Measurements from ENCODE around the gene PPP1R2. TPM values are rescaled to one million over a fixed set of nuclear protein-coding genes. Genes with fewer than 3 reads are reported as not detected.
A peak's percentile ranks its signal among the peaks of the same experiment; 100 is the strongest.

PPP1R2 gene
- total and polyA plus RNA-seq, 2 experiments from 2014 or later, result 63.0 to 474 TPM

DNA sequence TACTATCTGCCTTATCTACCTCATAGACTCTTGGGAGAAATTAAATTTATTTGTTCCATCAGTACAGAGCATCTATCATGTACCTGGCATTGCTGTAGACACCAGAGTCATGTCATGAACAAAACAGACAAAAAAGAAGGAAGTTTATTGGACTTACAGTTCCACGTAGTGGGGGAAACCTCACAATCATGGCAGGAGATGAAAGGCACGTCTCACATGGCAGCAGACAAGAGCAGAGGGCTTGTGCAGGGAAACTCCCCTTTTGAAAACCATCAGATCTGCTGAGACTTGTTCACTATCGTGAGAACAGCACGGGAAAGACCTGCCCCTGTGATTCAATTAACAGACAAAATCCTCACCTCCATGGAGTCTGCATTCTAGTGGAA, 74.7 kb downstream of the PPP1R2 start:
- Histone ChIP-seq H3K27me3 (no peaks in the 10 kb centered on the region), H3K4me1 (ENCODE audit: low read depth) (no peaks in the 10 kb centered on the region), H3K9me3 (ENCODE audit: low read depth) (no peaks in the 10 kb centered on the region), H3K36me3 (no peaks in the 10 kb centered on the region), H3K4me3 (no peak overlapping the region), H3K27ac (no peak overlapping the region)
- no peak for DNase-seq (ENCODE audit: low read depth in 1 of 2, low spot score in 1 of 2)
- TF ChIP-seq, protein P1, sequence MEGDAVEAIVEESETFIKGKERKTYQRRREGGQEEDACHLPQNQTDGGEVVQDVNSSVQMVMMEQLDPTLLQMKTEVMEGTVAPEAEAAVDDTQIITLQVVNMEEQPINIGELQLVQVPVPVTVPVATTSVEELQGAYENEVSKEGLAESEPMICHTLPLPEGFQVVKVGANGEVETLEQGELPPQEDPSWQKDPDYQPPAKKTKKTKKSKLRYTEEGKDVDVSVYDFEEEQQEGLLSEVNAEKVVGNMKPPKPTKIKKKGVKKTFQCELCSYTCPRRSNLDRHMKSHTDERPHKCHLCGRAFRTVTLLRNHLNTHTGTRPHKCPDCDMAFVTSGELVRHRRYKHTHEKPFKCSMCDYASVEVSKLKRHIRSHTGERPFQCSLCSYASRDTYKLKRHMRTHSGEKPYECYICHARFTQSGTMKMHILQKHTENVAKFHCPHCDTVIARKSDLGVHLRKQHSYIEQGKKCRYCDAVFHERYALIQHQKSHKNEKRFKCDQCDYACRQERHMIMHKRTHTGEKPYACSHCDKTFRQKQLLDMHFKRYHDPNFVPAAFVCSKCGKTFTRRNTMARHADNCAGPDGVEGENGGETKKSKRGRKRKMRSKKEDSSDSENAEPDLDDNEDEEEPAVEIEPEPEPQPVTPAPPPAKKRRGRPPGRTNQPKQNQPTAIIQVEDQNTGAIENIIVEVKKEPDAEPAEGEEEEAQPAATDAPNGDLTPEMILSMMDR (IDR thresholded peaks at IDR 0.05; ENCODE audit: low read depth, low read length), result no peak

DNA sequence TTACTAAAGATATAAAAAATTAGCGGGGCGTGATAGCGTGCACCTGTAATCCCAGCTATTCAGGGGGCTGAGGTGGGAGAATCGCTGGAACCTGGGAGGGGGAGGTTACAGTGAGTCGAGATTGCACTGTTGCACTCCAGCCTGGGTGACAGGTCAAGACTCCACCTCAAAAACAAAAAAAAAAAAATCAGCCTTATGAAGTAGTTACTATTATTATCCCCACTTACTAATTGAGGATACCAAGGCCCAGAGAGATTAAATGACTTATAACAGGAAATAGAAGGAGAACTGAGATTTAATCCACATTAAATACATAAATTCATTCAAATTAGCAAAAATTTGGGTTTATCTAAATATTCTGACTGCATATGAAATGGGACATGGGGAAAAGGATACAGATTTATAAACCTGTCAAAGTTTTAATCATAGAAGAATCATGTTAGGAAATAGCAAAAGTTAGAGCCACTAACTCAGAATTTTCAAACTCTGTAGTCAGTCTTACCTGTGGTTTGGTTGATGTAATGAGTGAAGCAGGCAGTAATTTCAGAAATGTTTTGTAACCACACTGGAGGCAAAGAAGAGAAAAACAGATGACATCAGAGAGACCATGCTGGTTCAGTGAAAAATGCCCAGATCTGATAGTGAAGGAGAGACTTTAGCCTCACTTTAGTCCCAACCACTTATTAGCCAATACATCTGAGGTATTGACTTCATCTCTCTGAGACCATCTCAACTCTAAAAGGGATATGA, 75.3 kb downstream of the PPP1R2 start:
- TF ChIP-seq, protein P1 (IDR thresholded peaks at IDR 0.05; ENCODE audit: low read depth, low read length), result no peak
- Histone ChIP-seq H3K36me3 (no peaks in the 10 kb centered on the region), H3K4me3 (no peak overlapping the region), H3K9me3 (ENCODE audit: low read depth) (no peaks in the 10 kb centered on the region), H3K27me3 (no peaks in the 10 kb centered on the region), H3K27ac (no peak overlapping the region), H3K4me1 (ENCODE audit: low read depth) (no peaks in the 10 kb centered on the region)
- peak in 1 of 2 donors; percentile 44 for DNase-seq (ENCODE audit: low read depth in 1 of 2, low spot score in 1 of 2)

DNA sequence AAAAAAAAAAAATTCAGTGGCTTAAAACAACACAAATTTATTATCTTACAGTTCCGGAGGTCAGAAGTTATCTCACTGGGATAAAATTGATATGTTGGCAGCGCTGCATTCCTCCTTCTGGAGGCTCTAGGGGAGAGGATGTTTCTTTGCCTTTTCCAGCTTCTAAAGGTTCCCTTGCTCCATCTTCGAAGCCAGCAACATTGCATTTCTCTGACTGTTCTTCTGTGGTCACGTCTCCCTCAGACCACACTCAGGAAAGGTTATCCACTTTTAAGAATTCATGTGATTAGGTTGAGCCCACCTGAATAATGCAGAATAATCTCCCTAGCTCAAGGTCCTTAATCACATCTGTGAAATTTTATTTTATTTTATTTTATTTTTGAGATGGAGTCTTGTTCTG, 76.9 kb downstream of the PPP1R2 start:
- TF ChIP-seq, protein P1 (IDR thresholded peaks at IDR 0.05; ENCODE audit: low read depth, low read length), result no peak
- no peaks in the 10 kb centered on the region for H3K9me3 ChIP-seq (ENCODE audit: low read depth)
- no peak overlapping the region for H3K4me3 ChIP-seq
- H3K27me3 ChIP-seq, result no peaks in the 10 kb centered on the region
- no peaks in the 10 kb centered on the region for H3K36me3 ChIP-seq
- H3K4me1 ChIP-seq (ENCODE audit: low read depth), result peaks cover 8% of the 10 kb centered on the region
- no peak for DNase-seq (ENCODE audit: low read depth in 1 of 2, low spot score in 1 of 2)
- no peak overlapping the region for H3K27ac ChIP-seq

Other genes with a start within 250 kb of the PPP1R2 start
- 26.5 and 44.4 TPM in 2 replicates for gene ACAP2, start 100.3 kb downstream of the PPP1R2 start, total RNA-seq
- 36.2 and 44.3 TPM in 2 replicates for gene ACAP2, start 100.3 kb downstream of the PPP1R2 start, polyA plus RNA-seq
- gene APOD, start 40.6 kb upstream of the PPP1R2 start, total RNA-seq, result not detected in 2 replicates
- gene APOD, start 40.6 kb upstream of the PPP1R2 start, polyA plus RNA-seq, result 0.19 and 0.24 TPM in 2 replicates
- gene MUC20, start 177.7 kb upstream of the PPP1R2 start, total RNA-seq, result 5.5 and 8.7 TPM in 2 replicates
- gene MUC20, start 177.7 kb upstream of the PPP1R2 start, polyA plus RNA-seq, result 5.5 and 7.8 TPM in 2 replicates

All from cardiac muscle cell (in vitro differentiated cells and primary cell).